ENCODE measurements around the gene MARCHF3.

- TF ChIP-seq PATZ1 (CRISPR knock-in tag; IDR thresholded peaks at IDR 0.05; ENCODE audit: borderline replicate concordance) (no peak), SNAI2 (CRISPR knock-in tag; IDR thresholded peaks at IDR 0.05) (no peak), GLIS3 (CRISPR knock-in tag; IDR thresholded peaks at IDR 0.05) (no peak), CSRNP3 (CRISPR knock-in tag; IDR thresholded peaks at IDR 0.05) (no peak), TSHZ2 (CRISPR knock-in tag; IDR thresholded peaks at IDR 0.05) (no peak), TCF4 (CRISPR knock-in tag; IDR thresholded peaks at IDR 0.05; ENCODE audit: borderline replicate concordance) (no peak), BACH2 (CRISPR knock-in tag; IDR thresholded peaks at IDR 0.05; ENCODE audit: borderline replicate concordance) (no peak), ARNTL (CRISPR knock-in tag; IDR thresholded peaks at IDR 0.05; ENCODE audit: borderline replicate concordance, low read depth) (no peak), ZFP30 (CRISPR knock-in tag; IDR thresholded peaks at IDR 0.05) (no peak), RARB (CRISPR knock-in tag; IDR thresholded peaks at IDR 0.05) (no peak), ZC3H10 (CRISPR knock-in tag; IDR thresholded peaks at IDR 0.05) (no peak), CSDC2 (CRISPR knock-in tag; IDR thresholded peaks at IDR 0.05) (no peak), ZNF8 (CRISPR knock-in tag; IDR thresholded peaks at IDR 0.05) (no peak)
These were observed 42.3 kb downstream of the MARCHF3 start for GRCh38 chr5:126988021-126988569.
